Peyer's patch (tissue), 4 donors: ENCODE measurements around the gene LAMA4. TPM values are rescaled to one million over a fixed set of nuclear protein-coding genes. Genes with fewer than 3 reads are reported as not detected.

ENCODE experiments used
- DNase-seq, 3 donors: peaks; one replicate each; pipeline ENCODE4 v3.0.0-alpha.2; 2017 to 2019
- H3K27ac ChIP-seq, 4 donors: fragments of 200-600 bp; sonication (generic); one replicate each; pipeline ENCODE4 v1.5.1; 2016 to 2019
- H3K27me3 ChIP-seq, 2 donors: fragments of 200-600 bp; sonication (generic); one replicate each; pipeline ENCODE4 v1.5.1; 2019
- H3K36me3 ChIP-seq, 3 donors: fragments of 200-600 bp; sonication (generic); one replicate each; pipeline ENCODE4 v1.5.1; 2016 to 2019
- H3K4me1 ChIP-seq, 4 donors: fragments of 200-600 bp; sonication (generic); one replicate each; pipeline ENCODE4 v1.5.1; 2016 to 2019
- H3K4me3 ChIP-seq, 4 donors: fragments of 200-600 bp; sonication (generic); 1 replicate in 3 of 4; 2 replicates in 1 of 4; pipeline ENCODE4 v1.5.1; 2016 to 2019; ENCODE audit warnings: mild to moderate bottlenecking in 1 of 4
- H3K9me3 ChIP-seq, 4 donors: fragments of 200-600 bp; sonication (generic); one replicate each; pipeline ENCODE4 v1.5.1; 2016 to 2019; ENCODE audit warnings: mild to moderate bottlenecking in 1 of 4
- CTCF ChIP-seq, 6 experiments: fragments of 450-650 bp in 4 of 6; fragments of 200-600 bp in 2 of 6; sonication (generic) in 1 of 6; IDR thresholded peaks; one replicate each; pipeline ENCODE4 v1.5.1; 2017 to 2019; ENCODE audit warnings: antibody characterized with exemption in 6 of 6, mild to moderate bottlenecking in 3 of 6, moderate library complexity in 1 of 6
- POLR2A ChIP-seq, 2 donors: fragments of 450-650 bp; IDR thresholded peaks; one replicate each; pipeline ENCODE4 v1.5.1; 2017; ENCODE audit warnings: antibody characterized with exemption in 2 of 2, mild to moderate bottlenecking in 2 of 2, moderate library complexity in 2 of 2
- total RNA-seq, 4 donors: library from RNA; depleted of rRNA; stranded (reverse); fragments of >200 nt; gene quantifications; one replicate each; pipeline ENCODE4 v1.1.0, GENCODE V29; 2016

Gene LAMA4
- total RNA-seq, 4 donors from 2014 or later: 10.0 to 99.0 (median 28.9) TPM

- TF ChIP-seq POLR2A (IDR thresholded peaks at IDR 0.05) (no peak), CTCF (IDR thresholded peaks at IDR 0.05) (no peak)
- Histone ChIP-seq H3K4me3 (no peak overlapping the region), H3K4me1 (peaks cover 0 to 4% (median 0%) of the 10 kb centered on the region in 4 donors), H3K9me3 (no peaks in the 10 kb centered on the region), H3K27ac (no peak overlapping the region), H3K27me3 (no peaks in the 10 kb centered on the region), H3K36me3 (no peaks in the 10 kb centered on the region)
- DNase-seq: no peak
These were observed 29.3 kb upstream of the LAMA4 start for GRCh38 chr6:112283621-112284020.

- Histone ChIP-seq H3K27me3 (no peaks in the 10 kb centered on the region), H3K9me3 (no peaks in the 10 kb centered on the region), H3K4me1 (peaks cover 0 to 4% (median 0%) of the 10 kb centered on the region in 4 donors), H3K36me3 (no peaks in the 10 kb centered on the region), H3K27ac (peak overlapping the region in 2 of 4 donors; percentile 52 to 54), H3K4me3 (no peak overlapping the region)
- peak in 1 of 3 donors; percentile 19 for DNase-seq
- peak in 2 of 6 experiments; percentile 6 to 9 for TF ChIP-seq CTCF (IDR thresholded peaks at IDR 0.05)
- no peak for TF ChIP-seq POLR2A (IDR thresholded peaks at IDR 0.05)
These were observed 27.7 kb upstream of the LAMA4 start for GRCh38 chr6:112281821-112282615.

- Histone ChIP-seq H3K4me3 (no peak overlapping the region), H3K36me3 (no peaks in the 10 kb centered on the region), H3K9me3 (no peaks in the 10 kb centered on the region), H3K4me1 (peaks cover 0 to 4% (median 0%) of the 10 kb centered on the region in 4 donors), H3K27me3 (no peaks in the 10 kb centered on the region), H3K27ac (no peak overlapping the region)
- no peak for DNase-seq
- TF ChIP-seq CTCF (IDR thresholded peaks at IDR 0.05): no peak
- TF ChIP-seq POLR2A (IDR thresholded peaks at IDR 0.05): no peak
These were observed 24.9 kb upstream of the LAMA4 start for GRCh38 chr6:112279031-112279935.

- no peak for DNase-seq
- Histone ChIP-seq H3K27ac (no peak overlapping the region), H3K36me3 (no peaks in the 10 kb centered on the region), H3K4me1 (no peaks in the 10 kb centered on the region), H3K9me3 (no peaks in the 10 kb centered on the region), H3K27me3 (no peaks in the 10 kb centered on the region), H3K4me3 (no peak overlapping the region)
- TF ChIP-seq CTCF (IDR thresholded peaks at IDR 0.05) (no peak), POLR2A (IDR thresholded peaks at IDR 0.05) (no peak)
These were observed 21.0 kb upstream of the LAMA4 start for GRCh38 chr6:112275365-112275764.

- H3K27ac ChIP-seq: no peak overlapping the region
- no peaks in the 10 kb centered on the region for H3K27me3 ChIP-seq
- no peaks in the 10 kb centered on the region for H3K9me3 ChIP-seq
- H3K36me3 ChIP-seq: no peaks in the 10 kb centered on the region
- no peak for TF ChIP-seq CTCF (IDR thresholded peaks at IDR 0.05)
- no peak for TF ChIP-seq POLR2A (IDR thresholded peaks at IDR 0.05)
- no peak overlapping the region for H3K4me3 ChIP-seq
- H3K4me1 ChIP-seq: no peaks in the 10 kb centered on the region
- DNase-seq: no peak
These were observed 20.4 kb upstream of the LAMA4 start for GRCh38 chr6:112274774-112275173.
